Activated naive CD8-positive, alpha-beta T cell treated with anti-CD3 and anti-CD28 coated beads, Interleukin-2, amount 10 ng/mL, durations not matched to agents 7 days and 5 days (primary cell): Measurements from ENCODE around the gene CEACAM6. TPM values are rescaled to one million over a fixed set of nuclear protein-coding genes. Genes with fewer than 3 reads are reported as not detected.
A peak's percentile ranks its signal among the peaks of the same experiment; 100 is the strongest.
"Not testable (repeated sequence)": the region's sequence is repeated elsewhere in the genome, so short reads cannot be mapped to it uniquely, and the experiment has no call there.

ENCODE experiments used
- ATAC-seq: fragments of 150-1000 bp; cut with Tn5 transposase; one replicate; pipeline ENCODE4 v1.10.0; 2021; ENCODE audit warnings: low read depth, moderate library complexity
- POLR2A ChIA-PET: fragments of 350-600 bp; sonication (Branson Sonifier 250); formaldehyde crosslinking; loops from one replicate; lab custom pipeline; 2021; ENCODE audit warnings: antibody characterized with exemption; lab: Charles Lee
- DNase-seq: peaks from one replicate; pipeline ENCODE4 v3.0.0; 2021
- H3K27ac Mint-ChIP-seq: one replicate; pipeline ENCODE4 v1.8.0; 2022; ENCODE audit warnings: mild to moderate bottlenecking, mixed read lengths
- H3K27me3 Mint-ChIP-seq: one replicate; pipeline ENCODE4 v1.8.0; 2022; ENCODE audit warnings: mild to moderate bottlenecking, moderate library complexity, mixed read lengths
- H3K36me3 Mint-ChIP-seq: one replicate; pipeline ENCODE4 v1.8.0; 2021; ENCODE audit warnings: mild to moderate bottlenecking, mixed read lengths
- H3K4me1 Mint-ChIP-seq: one replicate; pipeline ENCODE4 v1.8.0; 2021; ENCODE audit warnings: mixed read lengths
- H3K4me3 Mint-ChIP-seq: one replicate; pipeline ENCODE4 v1.8.0; 2022; ENCODE audit warnings: mild to moderate bottlenecking, moderate library complexity, mixed read lengths
- H3K9me3 Mint-ChIP-seq: one replicate; pipeline ENCODE4 v1.8.0; 2021; ENCODE audit warnings: mixed read lengths
- total RNA-seq, 2 experiments: library from RNA; stranded (reverse); gene quantifications; one replicate each; pipeline ENCODE4 v1.2.3, GENCODE V29; 2021

The CEACAM6 gene
- total RNA-seq, result not detected

- POLR2A ChIA-PET, result no interaction called here
- peaks cover 47% of the 10 kb centered on the region for H3K27me3 Mint-ChIP-seq
Measured at GRCh38 chr19:41755328-41755913, at the start of gene CEACAM6. Gene CEACAM6 (plus strand): TSS chr19:41755530. CDS start chr19:41755639, 109 bp downstream.

GRCh38 chr19:41706741-41707501 is 48.4 kb upstream of the CEACAM6 start:
- no peaks in the 10 kb centered on the region for H3K4me1 Mint-ChIP-seq
- H3K9me3 Mint-ChIP-seq, result no peaks in the 10 kb centered on the region
- peak overlapping the region; percentile 8 for H3K27ac Mint-ChIP-seq
- peak overlapping the region; percentile 73 for H3K4me3 Mint-ChIP-seq
- ATAC-seq (peak; percentile 92), DNase-seq (peak; percentile 80)
- H3K36me3 Mint-ChIP-seq, result no peaks in the 10 kb centered on the region
- POLR2A ChIA-PET, result no interaction called here
- peaks cover 16% of the 10 kb centered on the region for H3K27me3 Mint-ChIP-seq

More at GRCh38 chr19:41755328-41755913, at the start of gene CEACAM6:
- ATAC-seq, result no peak
- DNase-seq, result no peak
- Mint-ChIP-seq H3K36me3 (no peaks in the 10 kb centered on the region), H3K27ac (no peak within 1 kb of the TSS), H3K9me3 (no peaks in the 10 kb centered on the region), H3K4me1 (peaks cover 2% of the 10 kb centered on the region), H3K4me3 (no peak within 1 kb of the TSS)

- ATAC-seq, result no peak
- Mint-ChIP-seq H3K4me1 (no peaks in the 10 kb centered on the region), H3K9me3 (no peaks in the 10 kb centered on the region), H3K27me3 (peaks cover 17% of the 10 kb centered on the region), H3K4me3 (no peak overlapping the region), H3K27ac (no peak overlapping the region), H3K36me3 (no peaks in the 10 kb centered on the region)
- DNase-seq, result no peak
- POLR2A ChIA-PET, result no interaction called here
Measured at GRCh38 chr19:41707502-41707812, 47.9 kb upstream of the CEACAM6 start.

- Mint-ChIP-seq H3K9me3 (no peaks in the 10 kb centered on the region), H3K4me3 (no peak overlapping the region), H3K27ac (no peak overlapping the region), H3K4me1 (no peaks in the 10 kb centered on the region), H3K36me3 (no peaks in the 10 kb centered on the region), H3K27me3 (peaks cover 17% of the 10 kb centered on the region)
- DNase-seq (peak; percentile 20), ATAC-seq (no peak)
- POLR2A ChIA-PET, result no interaction called here
Measured at GRCh38 chr19:41707871-41708371, 47.4 kb upstream of the CEACAM6 start.

- DNase-seq (peak; percentile 20), ATAC-seq (no peak)
- peaks cover 17% of the 10 kb centered on the region for H3K27me3 Mint-ChIP-seq
- no peaks in the 10 kb centered on the region for H3K36me3 Mint-ChIP-seq
- H3K27ac Mint-ChIP-seq, result no peak within 1 kb of the TSS
- H3K4me1 Mint-ChIP-seq, result no peaks in the 10 kb centered on the region
- no peaks in the 10 kb centered on the region for H3K9me3 Mint-ChIP-seq
- no peak within 1 kb of the TSS for H3K4me3 Mint-ChIP-seq
- POLR2A ChIA-PET, result no interaction called here
Measured at GRCh38 chr19:41708481-41708880, 46.8 kb upstream of the CEACAM6 start, which contains the start of gene CEACAM5. Gene CEACAM5 (plus strand): TSS chr19:41708626. CDS start chr19:41708732, 106 bp downstream.

- peaks cover 17% of the 10 kb centered on the region for H3K27me3 Mint-ChIP-seq
- H3K36me3 Mint-ChIP-seq, POLR2A ChIA-PET, H3K4me3 Mint-ChIP-seq, H3K4me1 Mint-ChIP-seq, H3K9me3 Mint-ChIP-seq, H3K27ac Mint-ChIP-seq, ATAC-seq, DNase-seq: not testable (repeated sequence)
Measured at GRCh38 chr19:41709516-41709915, 45.8 kb upstream of the CEACAM6 start.

GRCh38 chr19:41709951-41710645 is 45.2 kb upstream of the CEACAM6 start:
- Mint-ChIP-seq H3K27me3 (peaks cover 16% of the 10 kb centered on the region), H3K4me3 (no peak overlapping the region), H3K36me3 (no peaks in the 10 kb centered on the region), H3K27ac (no peak overlapping the region), H3K4me1 (no peaks in the 10 kb centered on the region), H3K9me3 (no peaks in the 10 kb centered on the region)
- DNase-seq, result peak; percentile 15
- ATAC-seq, result no peak
- POLR2A ChIA-PET, result no interaction called here

- Mint-ChIP-seq H3K36me3 (no peaks in the 10 kb centered on the region), H3K27me3 (peaks cover 9% of the 10 kb centered on the region), H3K4me1 (no peaks in the 10 kb centered on the region), H3K27ac (no peak overlapping the region), H3K4me3 (no peak overlapping the region), H3K9me3 (no peaks in the 10 kb centered on the region)
- POLR2A ChIA-PET, result no interaction called here
- no peak for ATAC-seq
- DNase-seq, result no peak
Measured at GRCh38 chr19:41711376-41712261, 43.7 kb upstream of the CEACAM6 start.

GRCh38 chr19:41714598-41714997 is 40.7 kb upstream of the CEACAM6 start:
- no peak for DNase-seq
- ATAC-seq, result no peak
- Mint-ChIP-seq H3K27me3 (peaks cover 13% of the 10 kb centered on the region), H3K9me3 (no peaks in the 10 kb centered on the region), H3K4me3 (no peak overlapping the region), H3K4me1 (no peaks in the 10 kb centered on the region), H3K27ac (no peak overlapping the region), H3K36me3 (no peaks in the 10 kb centered on the region)
- POLR2A ChIA-PET, result no interaction called here

- no peak for ATAC-seq
- Mint-ChIP-seq H3K27ac (no peak overlapping the region), H3K36me3 (no peaks in the 10 kb centered on the region), H3K4me1 (no peaks in the 10 kb centered on the region), H3K4me3 (no peak overlapping the region), H3K27me3 (peaks cover 14% of the 10 kb centered on the region), H3K9me3 (no peaks in the 10 kb centered on the region)
- DNase-seq, result no peak
- POLR2A ChIA-PET, result no interaction called here
Measured at GRCh38 chr19:41718761-41719160, 36.6 kb upstream of the CEACAM6 start.

- POLR2A ChIA-PET, result no interaction called here
- Mint-ChIP-seq H3K36me3 (no peaks in the 10 kb centered on the region), H3K27me3 (peaks cover 18% of the 10 kb centered on the region), H3K4me1 (no peaks in the 10 kb centered on the region), H3K4me3 (no peak overlapping the region), H3K9me3 (no peaks in the 10 kb centered on the region), H3K27ac (no peak overlapping the region)
- ATAC-seq, result no peak
- DNase-seq, result no peak
Measured at GRCh38 chr19:41720103-41720502, 35.2 kb upstream of the CEACAM6 start.

GRCh38 chr19:41726493-41726892 is 28.8 kb upstream of the CEACAM6 start:
- Mint-ChIP-seq H3K4me3 (no peak overlapping the region), H3K27ac (no peak overlapping the region), H3K4me1 (no peaks in the 10 kb centered on the region), H3K36me3 (no peaks in the 10 kb centered on the region), H3K9me3 (no peaks in the 10 kb centered on the region), H3K27me3 (peaks cover 32% of the 10 kb centered on the region)
- POLR2A ChIA-PET, result no interaction called here
- no peak for ATAC-seq
- DNase-seq, result no peak

GRCh38 chr19:41734156-41734555 is 21.2 kb upstream of the CEACAM6 start:
- Mint-ChIP-seq H3K36me3 (no peaks in the 10 kb centered on the region), H3K9me3 (no peaks in the 10 kb centered on the region), H3K27me3 (peaks cover 50% of the 10 kb centered on the region), H3K27ac (no peak overlapping the region), H3K4me3 (no peak overlapping the region), H3K4me1 (no peaks in the 10 kb centered on the region)
- POLR2A ChIA-PET, result interaction anchor here (0.7 kb wide), 1 partner anchor 1982 kb away, joined by 3 read pairs; no protein-coding TSS in a partner anchor
- ATAC-seq, result no peak
- DNase-seq, result no peak
